Mucosa of rectum (tissue), 2 donors: ENCODE results near the gene SLC13A2.

Source experiments
- H3K27ac ChIP-seq, 2 donors: one replicate each; pipeline ENCODE4 v1.7.0; 2013; ENCODE audit warnings: inconsistent platforms in 2 of 2, low read depth in 2 of 2, low read length in 2 of 2
- H3K27me3 ChIP-seq, 2 donors: one replicate each; pipeline ENCODE4 v1.7.0; 2013; ENCODE audit warnings: low read length in 2 of 2; ENCODE audit not compliant: control insufficient read depth in 2 of 2, insufficient read depth in 2 of 2
- H3K36me3 ChIP-seq, 2 donors: one replicate each; pipeline ENCODE4 v1.7.0; 2013; ENCODE audit warnings: low read length in 2 of 2; ENCODE audit not compliant: control insufficient read depth in 2 of 2, insufficient read depth in 2 of 2
- H3K4me1 ChIP-seq, 2 donors: one replicate each; pipeline ENCODE4 v1.7.0; 2013; ENCODE audit warnings: low read length in 2 of 2, mild to moderate bottlenecking in 1 of 2; ENCODE audit not compliant: control insufficient read depth in 2 of 2, insufficient read depth in 2 of 2
- H3K4me3 ChIP-seq, 2 donors: one replicate each; pipeline ENCODE4 v1.7.0; 2013; ENCODE audit warnings: low read length in 2 of 2
- H3K9ac ChIP-seq, 2 donors: one replicate each; pipeline ENCODE4 v1.7.0; 2013; ENCODE audit warnings: low read length in 2 of 2, low read depth in 1 of 2, mild to moderate bottlenecking in 1 of 2
- H3K9me3 ChIP-seq, 2 donors: one replicate each; pipeline ENCODE4 v1.7.0; 2013; ENCODE audit warnings: low read length in 2 of 2; ENCODE audit not compliant: control insufficient read depth in 2 of 2
- donor health status: healthy.
- donor health status: Normal muscosa, but diverticular disease.

SLC13A2 gene

GRCh38 chr17:28478712-28479615 is 5.5 kb downstream of the SLC13A2 start:
- H3K36me3 ChIP-seq = no peaks in the 10 kb centered on the region
- H3K4me3 ChIP-seq = no peak overlapping the region
- H3K9ac ChIP-seq = no peak overlapping the region
- H3K27me3 ChIP-seq = no peaks in the 10 kb centered on the region
- peaks cover 33 to 53% of the 10 kb centered on the region in 2 donors for H3K4me1 ChIP-seq
- peak overlapping the region in 1 of 2 donors; percentile 20 for H3K27ac ChIP-seq
- no peaks in the 10 kb centered on the region for H3K9me3 ChIP-seq

GRCh38 chr17:28480278-28480677 is 6.8 kb downstream of the SLC13A2 start:
- Histone ChIP-seq H3K9me3 (no peaks in the 10 kb centered on the region), H3K4me3 (no peak overlapping the region), H3K4me1 (peaks cover 21 to 51% of the 10 kb centered on the region in 2 donors), H3K27ac (peak overlapping the region in 1 of 2 donors; percentile 56), H3K36me3 (no peaks in the 10 kb centered on the region), H3K27me3 (no peaks in the 10 kb centered on the region), H3K9ac (peak overlapping the region in 1 of 2 donors; percentile 0)

- peak overlapping the region in 1 of 2 donors; percentile 56 for H3K27ac ChIP-seq
- H3K9me3 ChIP-seq = no peaks in the 10 kb centered on the region
- no peak overlapping the region for H3K4me3 ChIP-seq
- H3K9ac ChIP-seq = peak overlapping the region in 1 of 2 donors; percentile 0
- peaks cover 14 to 44% of the 10 kb centered on the region in 2 donors for H3K4me1 ChIP-seq
- H3K36me3 ChIP-seq = no peaks in the 10 kb centered on the region
- H3K27me3 ChIP-seq = no peaks in the 10 kb centered on the region
Observed at GRCh38 chr17:28480799-28481571, 7.5 kb downstream of the SLC13A2 start.

- H3K4me1 ChIP-seq = peaks cover 17 to 44% of the 10 kb centered on the region in 2 donors
- H3K27me3 ChIP-seq = no peaks in the 10 kb centered on the region
- no peaks in the 10 kb centered on the region for H3K9me3 ChIP-seq
- H3K4me3 ChIP-seq = no peak overlapping the region
- H3K36me3 ChIP-seq = no peaks in the 10 kb centered on the region
- peak overlapping the region; percentile 65 to 79 for H3K27ac ChIP-seq
- H3K9ac ChIP-seq = peak overlapping the region in 1 of 2 donors; percentile 43
Observed at GRCh38 chr17:28482551-28483199, 9.2 kb downstream of the SLC13A2 start.

- H3K9me3 ChIP-seq = no peaks in the 10 kb centered on the region
- H3K36me3 ChIP-seq = no peaks in the 10 kb centered on the region
- H3K9ac ChIP-seq = peak overlapping the region in 1 of 2 donors; percentile 28
- no peaks in the 10 kb centered on the region for H3K27me3 ChIP-seq
- H3K4me3 ChIP-seq = no peak overlapping the region
- peaks cover 24 to 50% of the 10 kb centered on the region in 2 donors for H3K4me1 ChIP-seq
- no peak overlapping the region for H3K27ac ChIP-seq
Observed at GRCh38 chr17:28484296-28484695, 10.9 kb downstream of the SLC13A2 start.

GRCh38 chr17:28485049-28485448 is 11.6 kb downstream of the SLC13A2 start:
- Histone ChIP-seq H3K4me3 (no peak overlapping the region), H3K4me1 (peaks cover 24 to 50% of the 10 kb centered on the region in 2 donors), H3K27me3 (no peaks in the 10 kb centered on the region), H3K36me3 (no peaks in the 10 kb centered on the region), H3K27ac (no peak overlapping the region), H3K9me3 (no peaks in the 10 kb centered on the region), H3K9ac (no peak overlapping the region)

GRCh38 chr17:28487881-28488532 is 14.6 kb downstream of the SLC13A2 start:
- H3K27ac ChIP-seq = peak overlapping the region in 1 of 2 donors; percentile 34
- peaks cover 18 to 31% of the 10 kb centered on the region in 2 donors for H3K4me1 ChIP-seq
- no peak overlapping the region for H3K4me3 ChIP-seq

GRCh38 chr17:28488533-28489276 is 15.3 kb downstream of the SLC13A2 start:
- no peaks in the 10 kb centered on the region for H3K36me3 ChIP-seq

More at GRCh38 chr17:28487881-28488532, 14.6 kb downstream of the SLC13A2 start:
- Histone ChIP-seq H3K27me3 (no peaks in the 10 kb centered on the region), H3K9me3 (no peaks in the 10 kb centered on the region), H3K36me3 (no peaks in the 10 kb centered on the region), H3K9ac (peak overlapping the region in 1 of 2 donors; percentile 45)

GRCh38 chr17:28491286-28491685 is 17.8 kb downstream of the SLC13A2 start:
- no peak overlapping the region for H3K4me3 ChIP-seq
- no peaks in the 10 kb centered on the region for H3K9me3 ChIP-seq
- no peak overlapping the region for H3K27ac ChIP-seq
- peaks cover 12 to 14% of the 10 kb centered on the region in 2 donors for H3K4me1 ChIP-seq
- no peaks in the 10 kb centered on the region for H3K27me3 ChIP-seq
- H3K36me3 ChIP-seq = no peaks in the 10 kb centered on the region
- H3K9ac ChIP-seq = no peak overlapping the region

More at GRCh38 chr17:28488533-28489276, 15.3 kb downstream of the SLC13A2 start:
- Histone ChIP-seq H3K9me3 (no peaks in the 10 kb centered on the region), H3K27ac (no peak overlapping the region), H3K4me1 (peaks cover 13 to 26% of the 10 kb centered on the region in 2 donors), H3K4me3 (no peak overlapping the region), H3K9ac (no peak overlapping the region), H3K27me3 (no peaks in the 10 kb centered on the region)
